ENCODE data around the gene RRAS.

DNA sequence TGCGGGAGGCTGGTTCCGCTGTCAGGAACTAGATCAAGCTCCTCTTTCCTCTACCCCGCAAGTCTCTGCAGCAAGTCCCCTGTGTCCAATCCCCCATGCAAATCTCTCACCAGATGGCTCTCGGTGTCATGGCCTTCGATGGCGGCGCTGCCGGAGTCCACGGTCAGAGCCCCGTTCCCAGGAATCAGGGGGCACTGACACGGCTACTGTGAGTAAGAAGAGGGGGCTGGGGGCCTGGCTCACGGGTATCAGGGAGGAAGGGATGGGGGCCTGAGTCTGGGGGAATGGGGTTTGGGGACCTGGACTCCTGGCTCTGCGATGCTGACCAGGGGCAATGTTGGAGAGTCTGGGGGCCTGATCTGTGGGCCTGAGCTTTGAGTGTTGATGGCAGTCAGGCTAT is 6.1 kb upstream of the RRAS start:
- TF ChIP-seq, protein P1, sequence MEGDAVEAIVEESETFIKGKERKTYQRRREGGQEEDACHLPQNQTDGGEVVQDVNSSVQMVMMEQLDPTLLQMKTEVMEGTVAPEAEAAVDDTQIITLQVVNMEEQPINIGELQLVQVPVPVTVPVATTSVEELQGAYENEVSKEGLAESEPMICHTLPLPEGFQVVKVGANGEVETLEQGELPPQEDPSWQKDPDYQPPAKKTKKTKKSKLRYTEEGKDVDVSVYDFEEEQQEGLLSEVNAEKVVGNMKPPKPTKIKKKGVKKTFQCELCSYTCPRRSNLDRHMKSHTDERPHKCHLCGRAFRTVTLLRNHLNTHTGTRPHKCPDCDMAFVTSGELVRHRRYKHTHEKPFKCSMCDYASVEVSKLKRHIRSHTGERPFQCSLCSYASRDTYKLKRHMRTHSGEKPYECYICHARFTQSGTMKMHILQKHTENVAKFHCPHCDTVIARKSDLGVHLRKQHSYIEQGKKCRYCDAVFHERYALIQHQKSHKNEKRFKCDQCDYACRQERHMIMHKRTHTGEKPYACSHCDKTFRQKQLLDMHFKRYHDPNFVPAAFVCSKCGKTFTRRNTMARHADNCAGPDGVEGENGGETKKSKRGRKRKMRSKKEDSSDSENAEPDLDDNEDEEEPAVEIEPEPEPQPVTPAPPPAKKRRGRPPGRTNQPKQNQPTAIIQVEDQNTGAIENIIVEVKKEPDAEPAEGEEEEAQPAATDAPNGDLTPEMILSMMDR (IDR thresholded peaks at IDR 0.05 in 2 of 3, conservative IDR thresholded peaks at IDR 0.05 in 1 of 3; ENCODE audit: borderline replicate concordance in 1 of 3, insufficient read depth in 1 of 3, low read depth in 2 of 3, low read length in 2 of 3) = no peak
- TF ChIP-seq, protein P2, sequence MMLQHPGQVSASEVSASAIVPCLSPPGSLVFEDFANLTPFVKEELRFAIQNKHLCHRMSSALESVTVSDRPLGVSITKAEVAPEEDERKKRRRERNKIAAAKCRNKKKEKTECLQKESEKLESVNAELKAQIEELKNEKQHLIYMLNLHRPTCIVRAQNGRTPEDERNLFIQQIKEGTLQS (IDR thresholded peaks at IDR 0.05) = no peak
- no peak for TF ChIP-seq EZH2 (IDR thresholded peaks at IDR 0.05)
- TF ChIP-seq EZH2phosphoT487 (IDR thresholded peaks at IDR 0.05; ENCODE audit: borderline replicate concordance) = no peak
- TF ChIP-seq RAD21 (IDR thresholded peaks at IDR 0.05; ENCODE audit: low read depth) = no peak
- no peak for TF ChIP-seq POLR2A (IDR thresholded peaks at IDR 0.05; ENCODE audit: borderline replicate concordance, extremely low read depth, insufficient read depth, insufficient read length)
- no peak for TF ChIP-seq ZNF274 (IDR thresholded peaks at IDR 0.05; ENCODE audit: low read depth, low read length)

Measured in HCT116 (cell line).